Spleen (tissue), 11 donors: Measurements from ENCODE around the gene NEDD4. TPM values are rescaled to one million over a fixed set of nuclear protein-coding genes. Genes with fewer than 3 reads are reported as not detected.

Experiments
- DNase-seq: peaks from one replicate; pipeline ENCODE4 v3.0.0-alpha.2; 2020
- H3K27ac ChIP-seq, 8 donors: fragments of 200-600 bp; sonication (generic) in 7 of 8; 1 replicate in 4 of 8; 2 replicates in 4 of 8; pipeline versions ENCODE4 v1.5.0 to v1.8.0; 2016 to 2021; ENCODE audit warnings: inconsistent platforms in 4 of 8, mild to moderate bottlenecking in 4 of 8, moderate library complexity in 1 of 8
- H3K27me3 ChIP-seq, 7 donors: fragments of 200-600 bp; sonication (generic) in 6 of 7; replicated peaks in 1 of 7; 1 replicate in 4 of 7; 2 replicates in 3 of 7; pipeline versions ENCODE4 v1.5.0 to v1.8.0; 2016 to 2021; ENCODE audit warnings: inconsistent platforms in 3 of 7, mild to moderate bottlenecking in 1 of 7
- H3K36me3 ChIP-seq, 6 donors: fragments of 200-600 bp; sonication (generic) in 5 of 6; 1 replicate in 4 of 6; 2 replicates in 2 of 6; pipeline versions ENCODE4 v1.5.0 to v1.8.0; 2016 to 2021; ENCODE audit warnings: inconsistent platforms in 2 of 6
- H3K4me1 ChIP-seq, 6 donors: fragments of 200-600 bp; sonication (generic) in 5 of 6; 1 replicate in 3 of 6; 2 replicates in 3 of 6; pipeline versions ENCODE4 v1.5.0 to v1.8.0; 2016 to 2021; ENCODE audit warnings: inconsistent platforms in 3 of 6
- H3K4me3 ChIP-seq, 8 donors: fragments of 200-600 bp; sonication (generic) in 7 of 8; 1 replicate in 4 of 8; 2 replicates in 4 of 8; pipeline versions ENCODE4 v1.5.0 to v1.8.0; 2016 to 2021; ENCODE audit warnings: inconsistent platforms in 4 of 8, mild to moderate bottlenecking in 4 of 8, moderate library complexity in 2 of 8
- H3K9me3 ChIP-seq, 8 donors: fragments of 200-600 bp; sonication (generic) in 7 of 8; 1 replicate in 4 of 8; 2 replicates in 4 of 8; pipeline versions ENCODE4 v1.5.0 to v1.8.0; 2016 to 2021; ENCODE audit warnings: inconsistent platforms in 4 of 8
- POLR2A ChIP-seq, 3 donors: fragments of 450-650 bp; IDR thresholded peaks; one replicate each; pipeline ENCODE4 v1.5.1; 2017; ENCODE audit warnings: antibody characterized with exemption in 3 of 3, mild to moderate bottlenecking in 1 of 3
- POLR2AphosphoS5 ChIP-seq, 3 donors: sonication (generic); formaldehyde crosslinking; IDR thresholded peaks; one replicate each; pipeline ENCODE4 v1.5.1; 2017; ENCODE audit warnings: antibody characterized with exemption in 3 of 3
- WGBS, 5 donors: extraction: QIAGEN DNeasy Blood & Tissue Kit in 3 of 5; methylation state at CpG; one replicate each; pipeline versions ENCODE4 v1.1.5 to v1.1.7; 2013 to 2018; 5-methylcytosine and 5-hydroxymethylcytosine counted together
- intact Hi-C: fragments of 100-400 bp; cut with DNase I; formaldehyde crosslinking; loops from one replicate; pipeline ENCODE4 v1.15.0; 2023; ENCODE audit warnings: low total_unique reads
- polyA plus RNA-seq, 3 donors: library from polyadenylated mRNA; stranded (reverse); fragments of 200-250 nt; gene quantifications; one replicate each; pipeline ENCODE4 v1.2.1, GENCODE V29; 2013
- small RNA-seq, 4 donors: library from RNA; depleted of rRNA; stranded (forward); fragments of <200 nt; gene quantifications; one replicate each; pipeline ENCODE3, GENCODE V24; 2016
- total RNA-seq, 7 donors: library from RNA; depleted of rRNA in 3 of 7; stranded (reverse); fragments of >200 nt in 3 of 7; fragmentation: NEBNext Ultra II Directional in 4 of 7; extraction: Animal tissue kit (Norgen Biotek cat#: 25700) in 4 of 7; gene quantifications; one replicate each; pipeline versions ENCODE4 v1.1.0 to v1.2.1, GENCODE V29; 2016 to 2021
- TF ChIP-seq, protein P1 (sequence below), 11 experiments: fragments of 200-600 bp in 7 of 11; fragments of 450-650 bp in 4 of 11; sonication (generic) in 4 of 11; IDR thresholded peaks in 8 of 11; conservative IDR thresholded peaks in 3 of 11; 1 replicate in 7 of 11; 2 replicates in 4 of 11; pipeline versions ENCODE4 v1.4.0 to v1.8.0; 2016 to 2021; ENCODE audit warnings: antibody characterized with exemption in 11 of 11, inconsistent platforms in 4 of 11, mild to moderate bottlenecking in 1 of 11
- donor health status: healthy with polysubstance abuse.
- donor health status: DM: no; HTN: no; CAD: no; lungs with moderate emphysema.
- donor health status: DM: no; HTN: no; CAD: no.
- donor health status: Bipolar disorder and iron deficiency.
- donor health status: healthy.
- donor health status: DM: no; HTN: no; CAD: no.
- donor health status: DM: yes; HTN: yes; CAD: no.

NEDD4 gene
- total and polyA plus RNA-seq, 10 donors, result 1.5 to 22.0 (median 16.7) TPM

- intact Hi-C loops, result no loop called here
- H3K4me1 ChIP-seq, result no peaks in the 10 kb centered on the region
- no peaks in the 10 kb centered on the region for H3K36me3 ChIP-seq
- no peaks in the 10 kb centered on the region for H3K27me3 ChIP-seq
- 61 to 88% (median 75%) methylated on average over 3 of the region's 3 CpGs for WGBS, 5 donors
- TF ChIP-seq POLR2A (IDR thresholded peaks at IDR 0.05) (no peak), POLR2AphosphoS5 (IDR thresholded peaks at IDR 0.05) (no peak)
- TF ChIP-seq, protein P1, sequence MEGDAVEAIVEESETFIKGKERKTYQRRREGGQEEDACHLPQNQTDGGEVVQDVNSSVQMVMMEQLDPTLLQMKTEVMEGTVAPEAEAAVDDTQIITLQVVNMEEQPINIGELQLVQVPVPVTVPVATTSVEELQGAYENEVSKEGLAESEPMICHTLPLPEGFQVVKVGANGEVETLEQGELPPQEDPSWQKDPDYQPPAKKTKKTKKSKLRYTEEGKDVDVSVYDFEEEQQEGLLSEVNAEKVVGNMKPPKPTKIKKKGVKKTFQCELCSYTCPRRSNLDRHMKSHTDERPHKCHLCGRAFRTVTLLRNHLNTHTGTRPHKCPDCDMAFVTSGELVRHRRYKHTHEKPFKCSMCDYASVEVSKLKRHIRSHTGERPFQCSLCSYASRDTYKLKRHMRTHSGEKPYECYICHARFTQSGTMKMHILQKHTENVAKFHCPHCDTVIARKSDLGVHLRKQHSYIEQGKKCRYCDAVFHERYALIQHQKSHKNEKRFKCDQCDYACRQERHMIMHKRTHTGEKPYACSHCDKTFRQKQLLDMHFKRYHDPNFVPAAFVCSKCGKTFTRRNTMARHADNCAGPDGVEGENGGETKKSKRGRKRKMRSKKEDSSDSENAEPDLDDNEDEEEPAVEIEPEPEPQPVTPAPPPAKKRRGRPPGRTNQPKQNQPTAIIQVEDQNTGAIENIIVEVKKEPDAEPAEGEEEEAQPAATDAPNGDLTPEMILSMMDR (IDR thresholded peaks at IDR 0.05 in 8 of 11, conservative IDR thresholded peaks at IDR 0.05 in 3 of 11), result no peak
- no peak overlapping the region for H3K27ac ChIP-seq
- no peak overlapping the region for H3K4me3 ChIP-seq
- peaks cover 0 to 8% (median 0%) of the 10 kb centered on the region in 8 donors for H3K9me3 ChIP-seq
- no peak for DNase-seq
Observed at GRCh38 chr15:55782901-55783300, 210.5 kb downstream of the NEDD4 start.

DNA sequence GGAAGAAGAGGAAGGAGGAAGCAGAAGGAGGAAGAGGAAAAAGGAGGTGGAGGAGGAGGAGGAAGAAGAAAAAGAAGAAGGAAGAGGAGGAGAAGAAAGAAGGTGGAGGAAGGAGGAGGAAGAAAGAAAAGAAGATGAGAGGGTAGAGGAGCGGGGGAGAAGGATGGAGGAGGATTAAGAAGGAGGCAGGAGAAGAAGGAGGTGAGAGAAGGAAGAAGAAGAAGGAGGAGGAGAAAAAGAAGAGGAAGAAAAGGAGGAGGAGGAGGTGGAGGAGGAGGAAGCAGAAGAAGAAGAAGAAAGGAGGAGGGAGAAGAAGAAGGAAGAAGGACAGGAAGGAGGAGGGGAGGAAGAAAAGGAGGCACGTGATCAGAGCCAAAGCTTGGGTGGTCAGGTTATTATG lies 213.1 kb downstream of the NEDD4 start:
- Histone ChIP-seq H3K4me1 (no peaks in the 10 kb centered on the region), H3K9me3 (peaks cover 0 to 8% (median 0%) of the 10 kb centered on the region in 8 donors), H3K27ac (no peak overlapping the region), H3K4me3 (no peak overlapping the region), H3K27me3 (no peaks in the 10 kb centered on the region), H3K36me3 (no peaks in the 10 kb centered on the region)
- TF ChIP-seq, protein P1 (IDR thresholded peaks at IDR 0.05 in 8 of 11, conservative IDR thresholded peaks at IDR 0.05 in 3 of 11), result no peak
- TF ChIP-seq POLR2AphosphoS5 (IDR thresholded peaks at IDR 0.05), result no peak
- no peak for DNase-seq
- intact Hi-C loops, result no loop called here
- 50 to 70% (median 52%) methylated on average over 1 to 2 of the region's 2 CpGs for WGBS, 5 donors

GRCh38 chr15:55778932-55779331 lies 214.5 kb downstream of the NEDD4 start:
- no peak for TF ChIP-seq POLR2A (IDR thresholded peaks at IDR 0.05)
- TF ChIP-seq POLR2AphosphoS5 (IDR thresholded peaks at IDR 0.05), result no peak
- TF ChIP-seq, protein P1 (IDR thresholded peaks at IDR 0.05 in 8 of 11, conservative IDR thresholded peaks at IDR 0.05 in 3 of 11), result no peak
- Histone ChIP-seq H3K9me3 (peaks cover 0 to 8% (median 0%) of the 10 kb centered on the region in 8 donors), H3K4me1 (no peaks in the 10 kb centered on the region), H3K4me3 (no peak overlapping the region), H3K27me3 (peaks cover 0 to 8% (median 0%) of the 10 kb centered on the region in 7 donors), H3K36me3 (no peaks in the 10 kb centered on the region), H3K27ac (no peak overlapping the region)
- intact Hi-C loops, result no loop called here
- DNase-seq, result no peak
- WGBS, 5 donors, result 78 to 89% (median 81%) methylated on average over 3 of the region's 3 CpGs

Small RNA genes lying within 50 kb of the gene (small RNA-seq; reads per million reads assigned to genes)
- 0 reads per million in 4 donors for gene RN7SL568P
